GM21526 (cell line): ENCODE results near the gene TSPO.

Source experiments
- ATAC-seq: cut with Tn5 transposase; IDR thresholded peaks from one replicate; pipeline ENCODE4 v1.9.1; 2021; ENCODE audit warnings: moderate library complexity; ENCODE audit not compliant: unreplicated experiment, low FRiP score

The TSPO gene

GRCh38 chr22:43157874-43158546 lies 6.7 kb downstream of the TSPO start:
- no peak for ATAC-seq

- ATAC-seq = no peak
These were observed 7.6 kb downstream of the TSPO start for GRCh38 chr22:43158778-43159483.

GRCh38 chr22:43159484-43160178 lies 8.3 kb downstream of the TSPO start:
- no peak for ATAC-seq

GRCh38 chr22:43160497-43161126 lies 9.3 kb downstream of the TSPO start:
- ATAC-seq = no peak

GRCh38 chr22:43162412-43163150 lies 11.2 kb downstream of the TSPO start:
- no peak for ATAC-seq

- no peak for ATAC-seq
These were observed 12.0 kb downstream of the TSPO start for GRCh38 chr22:43163241-43163795.

- ATAC-seq = no peak
These were observed 13.3 kb downstream of the TSPO start for GRCh38 chr22:43164636-43165035.

GRCh38 chr22:43166132-43166930 lies 15.0 kb downstream of the TSPO start:
- ATAC-seq = no peak

- no peak for ATAC-seq
These were observed 15.7 kb downstream of the TSPO start for GRCh38 chr22:43167001-43167589.

GRCh38 chr22:43168471-43169309 lies 17.3 kb downstream of the TSPO start:
- no peak for ATAC-seq

- ATAC-seq = no peak
These were observed 18.2 kb downstream of the TSPO start for GRCh38 chr22:43169310-43170130.

GRCh38 chr22:43170131-43170480 lies 18.7 kb downstream of the TSPO start:
- no peak for ATAC-seq

- ATAC-seq = no peak
These were observed 19.7 kb downstream of the TSPO start for GRCh38 chr22:43171019-43171491.

- ATAC-seq = no peak
These were observed 20.2 kb downstream of the TSPO start for GRCh38 chr22:43171607-43172006.

- ATAC-seq = no peak
These were observed 20.8 kb downstream of the TSPO start for GRCh38 chr22:43172191-43172590.

GRCh38 chr22:43173566-43173965 lies 22.2 kb downstream of the TSPO start:
- ATAC-seq = no peak

GRCh38 chr22:43173976-43174720 lies 22.8 kb downstream of the TSPO start:
- no peak for ATAC-seq
